Nephron (organoid): ENCODE measurements around the gene UBE2E1.

ENCODE experiments used
- H3K27ac Mint-ChIP-seq, 3 experiments: 2 replicates each; pipeline ENCODE4 v1.8.0; 2020; ENCODE audit warnings: mixed read lengths in 3 of 3, mild to moderate bottlenecking in 2 of 3, moderate library complexity in 1 of 3
- H3K27me3 Mint-ChIP-seq: 2 replicates; pipeline ENCODE4 v1.8.0; 2021; ENCODE audit warnings: low read depth, mild to moderate bottlenecking, moderate library complexity, mixed read lengths
- H3K36me3 Mint-ChIP-seq: 2 replicates; pipeline ENCODE4 v1.8.0; 2020; ENCODE audit warnings: low read depth, mixed read lengths
- H3K4me1 Mint-ChIP-seq: 2 replicates; pipeline ENCODE4 v1.8.0; 2020; ENCODE audit warnings: mixed read lengths
- H3K4me3 Mint-ChIP-seq, 3 experiments: 2 replicates each; pipeline ENCODE4 v1.8.0; 2020; ENCODE audit warnings: mild to moderate bottlenecking in 3 of 3, mixed read lengths in 3 of 3, moderate library complexity in 2 of 3
- H3K9me3 Mint-ChIP-seq: 2 replicates; pipeline ENCODE4 v1.8.0; 2020; ENCODE audit warnings: mixed read lengths
- TF ChIP-seq, protein P1 (sequence below), 3 experiments: fragments of 200-600 bp; sonication (generic); IDR thresholded peaks; one replicate each; pipeline ENCODE4 v1.5.0; 2021; ENCODE audit warnings: antibody characterized with exemption in 3 of 3; ENCODE audit not compliant: unreplicated experiment in 3 of 3

The UBE2E1 gene

GRCh38 chr3:23923786-23924185 is 118.0 kb downstream of the UBE2E1 start:
- H3K36me3 Mint-ChIP-seq: peaks cover 56% of the 10 kb centered on the region
- H3K9me3 Mint-ChIP-seq: no peaks in the 10 kb centered on the region
- peaks cover 21% of the 10 kb centered on the region for H3K4me1 Mint-ChIP-seq
- H3K27ac Mint-ChIP-seq: peak overlapping the region; percentile 9 to 62 (median 33)
- H3K27me3 Mint-ChIP-seq: no peaks in the 10 kb centered on the region
- H3K4me3 Mint-ChIP-seq: peak overlapping the region in 2 of 3 experiments; percentile 3 to 13
- TF ChIP-seq, protein P1, sequence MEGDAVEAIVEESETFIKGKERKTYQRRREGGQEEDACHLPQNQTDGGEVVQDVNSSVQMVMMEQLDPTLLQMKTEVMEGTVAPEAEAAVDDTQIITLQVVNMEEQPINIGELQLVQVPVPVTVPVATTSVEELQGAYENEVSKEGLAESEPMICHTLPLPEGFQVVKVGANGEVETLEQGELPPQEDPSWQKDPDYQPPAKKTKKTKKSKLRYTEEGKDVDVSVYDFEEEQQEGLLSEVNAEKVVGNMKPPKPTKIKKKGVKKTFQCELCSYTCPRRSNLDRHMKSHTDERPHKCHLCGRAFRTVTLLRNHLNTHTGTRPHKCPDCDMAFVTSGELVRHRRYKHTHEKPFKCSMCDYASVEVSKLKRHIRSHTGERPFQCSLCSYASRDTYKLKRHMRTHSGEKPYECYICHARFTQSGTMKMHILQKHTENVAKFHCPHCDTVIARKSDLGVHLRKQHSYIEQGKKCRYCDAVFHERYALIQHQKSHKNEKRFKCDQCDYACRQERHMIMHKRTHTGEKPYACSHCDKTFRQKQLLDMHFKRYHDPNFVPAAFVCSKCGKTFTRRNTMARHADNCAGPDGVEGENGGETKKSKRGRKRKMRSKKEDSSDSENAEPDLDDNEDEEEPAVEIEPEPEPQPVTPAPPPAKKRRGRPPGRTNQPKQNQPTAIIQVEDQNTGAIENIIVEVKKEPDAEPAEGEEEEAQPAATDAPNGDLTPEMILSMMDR (IDR thresholded peaks at IDR 0.05; ENCODE audit: unreplicated experiment in 3 of 3): no peak

DNA sequence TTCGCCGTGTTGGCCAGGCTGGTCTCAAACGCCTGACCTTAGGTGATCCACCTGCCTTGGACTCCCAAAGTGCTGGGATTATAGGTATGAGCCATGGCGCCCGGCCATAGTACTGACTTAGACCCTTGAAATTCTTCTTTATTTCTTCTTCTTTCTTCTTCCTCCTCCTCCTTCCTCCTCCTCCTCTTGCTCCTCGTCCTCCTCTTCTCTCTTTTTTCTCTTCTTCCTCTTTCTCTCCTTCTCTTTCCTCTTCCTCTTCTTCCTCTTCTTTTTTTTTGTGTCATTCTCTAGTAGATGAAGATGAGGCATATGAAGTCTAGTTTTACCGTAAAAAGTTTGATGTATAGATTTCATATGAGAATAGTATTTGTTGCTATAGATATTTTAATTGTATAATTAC is 120.5 kb downstream of the UBE2E1 start:
- peaks cover 1% of the 10 kb centered on the region for H3K27me3 Mint-ChIP-seq
- H3K36me3 Mint-ChIP-seq: peaks cover 33% of the 10 kb centered on the region
- H3K9me3 Mint-ChIP-seq: no peaks in the 10 kb centered on the region
- H3K4me3 Mint-ChIP-seq: no peak overlapping the region
- TF ChIP-seq, protein P1 (IDR thresholded peaks at IDR 0.05; ENCODE audit: unreplicated experiment in 3 of 3): no peak
- peaks cover 7% of the 10 kb centered on the region for H3K4me1 Mint-ChIP-seq
- no peak overlapping the region for H3K27ac Mint-ChIP-seq

GRCh38 chr3:23926736-23927135 is 121.0 kb downstream of the UBE2E1 start:
- TF ChIP-seq, protein P1 (IDR thresholded peaks at IDR 0.05; ENCODE audit: unreplicated experiment in 3 of 3): no peak
- Mint-ChIP-seq H3K4me1 (peaks cover 7% of the 10 kb centered on the region), H3K27ac (no peak overlapping the region), H3K9me3 (no peaks in the 10 kb centered on the region), H3K4me3 (no peak overlapping the region), H3K27me3 (peaks cover 3% of the 10 kb centered on the region), H3K36me3 (peaks cover 28% of the 10 kb centered on the region)

GRCh38 chr3:23928524-23928923 is 122.8 kb downstream of the UBE2E1 start:
- H3K27me3 Mint-ChIP-seq: peaks cover 3% of the 10 kb centered on the region
- H3K36me3 Mint-ChIP-seq: peaks cover 14% of the 10 kb centered on the region
- H3K4me3 Mint-ChIP-seq: no peak overlapping the region
- TF ChIP-seq, protein P1 (IDR thresholded peaks at IDR 0.05; ENCODE audit: unreplicated experiment in 3 of 3): no peak
- H3K9me3 Mint-ChIP-seq: no peaks in the 10 kb centered on the region
- H3K27ac Mint-ChIP-seq: no peak overlapping the region
- H3K4me1 Mint-ChIP-seq: peaks cover 6% of the 10 kb centered on the region

- Mint-ChIP-seq H3K27me3 (peaks cover 3% of the 10 kb centered on the region), H3K4me3 (no peak overlapping the region), H3K27ac (no peak overlapping the region), H3K9me3 (no peaks in the 10 kb centered on the region), H3K4me1 (no peaks in the 10 kb centered on the region), H3K36me3 (no peaks in the 10 kb centered on the region)
- TF ChIP-seq, protein P1 (IDR thresholded peaks at IDR 0.05; ENCODE audit: unreplicated experiment in 3 of 3): no peak
Measured at GRCh38 chr3:23931597-23931996, 125.8 kb downstream of the UBE2E1 start.

- Mint-ChIP-seq H3K36me3 (no peaks in the 10 kb centered on the region), H3K27me3 (peaks cover 3% of the 10 kb centered on the region), H3K9me3 (no peaks in the 10 kb centered on the region), H3K27ac (no peak overlapping the region), H3K4me3 (no peak overlapping the region), H3K4me1 (no peaks in the 10 kb centered on the region)
- TF ChIP-seq, protein P1 (IDR thresholded peaks at IDR 0.05; ENCODE audit: unreplicated experiment in 3 of 3): no peak
Measured at GRCh38 chr3:23932571-23932970, 126.8 kb downstream of the UBE2E1 start.
